Measurements from ENCODE around the gene ELN. TPM values are rescaled to one million over a fixed set of nuclear protein-coding genes. Genes with fewer than 3 reads are reported as not detected.
A peak's percentile ranks its signal among the peaks of the same experiment; 100 is the strongest.
"Not testable (repeated sequence)": the region's sequence is repeated elsewhere in the genome, so short reads cannot be mapped to it uniquely, and the experiment has no call there.

ELN gene
- total RNA-seq, 2 donors from 2014 or later = 10.3 to 15.0 TPM

DNA sequence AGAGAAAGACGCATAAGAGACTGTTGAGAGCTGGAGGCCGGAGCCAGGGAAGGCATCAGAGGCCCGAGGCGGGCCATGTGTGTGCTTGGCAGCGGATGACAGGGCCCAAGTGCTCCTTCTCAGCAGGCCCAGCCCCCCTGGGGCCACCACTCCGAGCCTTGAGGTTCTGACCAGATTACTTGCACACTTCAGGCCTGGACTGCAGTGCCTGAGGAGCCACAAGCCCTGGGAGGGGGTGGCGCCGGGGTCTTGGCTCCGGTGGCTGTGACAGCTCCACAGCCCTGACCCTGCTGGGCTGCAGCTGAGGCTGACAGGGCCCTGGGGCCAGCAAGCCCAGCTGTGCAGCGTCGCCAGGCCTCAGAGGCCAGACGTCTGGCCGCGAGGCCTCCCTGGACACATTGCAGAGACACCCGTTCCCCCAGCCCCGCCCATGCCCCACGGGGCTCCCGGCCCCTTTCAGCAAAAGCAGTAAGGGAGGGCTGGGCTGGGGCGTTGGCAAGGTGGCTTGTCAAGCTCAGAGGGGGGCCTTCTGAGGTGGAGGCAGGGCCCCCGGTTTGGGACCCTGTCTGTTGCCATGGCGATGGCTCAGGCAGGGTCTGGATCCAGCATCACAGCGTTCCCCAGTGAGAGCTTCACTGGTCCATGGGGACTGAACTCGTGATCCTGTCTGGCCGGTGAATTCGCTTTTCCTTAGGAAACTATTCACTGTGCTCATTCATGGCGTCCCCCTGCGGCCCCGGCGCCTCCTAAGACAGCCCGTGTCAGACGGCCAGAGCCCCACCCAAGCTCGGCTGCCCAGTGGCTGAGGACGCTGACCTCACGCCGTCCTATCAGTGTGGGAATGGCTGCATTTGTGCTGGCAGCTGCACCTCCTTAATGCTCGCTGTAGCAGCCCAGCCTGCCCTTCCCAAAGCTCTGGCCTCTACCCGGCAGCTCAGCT is 5.7 kb downstream of the ELN start:
- intact Hi-C loops (cut with DNase I, micrococcal nuclease) = no loop called here
- ATAC-seq (peak; percentile 52), DNase-seq (peak; percentile 33 to 45)

- peak; percentile 50 for ATAC-seq
- peak in 1 of 2 donors; percentile 58 for DNase-seq
- intact Hi-C loops (cut with DNase I, micrococcal nuclease) = no loop called here
Measured at GRCh38 chr7:74037609-74038008, 9.6 kb downstream of the ELN start.

- intact Hi-C loops (cut with DNase I, micrococcal nuclease) = no loop called here
- DNase-seq (peak in 1 of 2 donors; percentile 44), ATAC-seq (no peak)
Measured at GRCh38 chr7:74038194-74038961, 10.4 kb downstream of the ELN start.

DNA sequence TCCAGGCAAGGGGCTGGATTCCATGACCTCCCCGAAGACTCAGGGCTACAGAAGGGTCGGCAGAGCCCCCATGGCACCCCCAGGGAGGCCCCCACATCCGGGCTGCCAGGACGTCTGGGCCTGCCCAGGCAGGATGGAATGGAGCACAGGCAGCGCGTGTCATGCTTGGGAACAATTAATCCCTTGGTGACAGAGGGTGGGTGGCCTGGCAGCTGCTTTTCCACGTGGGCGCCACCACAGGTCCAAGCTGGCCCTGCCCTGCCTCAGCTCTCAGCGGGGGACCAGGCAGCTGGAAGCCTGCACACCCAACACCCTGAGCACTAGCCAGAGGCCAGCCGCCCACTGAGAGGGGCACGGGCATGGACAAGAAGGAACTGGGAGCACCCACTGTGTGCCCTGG is 11.4 kb downstream of the ELN start:
- no peak for ATAC-seq
- intact Hi-C loops (cut with DNase I, micrococcal nuclease) = no loop called here
- no peak for DNase-seq

GRCh38 chr7:74040101-74040790 is 12.3 kb downstream of the ELN start:
- no peak for DNase-seq
- intact Hi-C loops (cut with DNase I, micrococcal nuclease) = no loop called here
- no peak for ATAC-seq

DNA sequence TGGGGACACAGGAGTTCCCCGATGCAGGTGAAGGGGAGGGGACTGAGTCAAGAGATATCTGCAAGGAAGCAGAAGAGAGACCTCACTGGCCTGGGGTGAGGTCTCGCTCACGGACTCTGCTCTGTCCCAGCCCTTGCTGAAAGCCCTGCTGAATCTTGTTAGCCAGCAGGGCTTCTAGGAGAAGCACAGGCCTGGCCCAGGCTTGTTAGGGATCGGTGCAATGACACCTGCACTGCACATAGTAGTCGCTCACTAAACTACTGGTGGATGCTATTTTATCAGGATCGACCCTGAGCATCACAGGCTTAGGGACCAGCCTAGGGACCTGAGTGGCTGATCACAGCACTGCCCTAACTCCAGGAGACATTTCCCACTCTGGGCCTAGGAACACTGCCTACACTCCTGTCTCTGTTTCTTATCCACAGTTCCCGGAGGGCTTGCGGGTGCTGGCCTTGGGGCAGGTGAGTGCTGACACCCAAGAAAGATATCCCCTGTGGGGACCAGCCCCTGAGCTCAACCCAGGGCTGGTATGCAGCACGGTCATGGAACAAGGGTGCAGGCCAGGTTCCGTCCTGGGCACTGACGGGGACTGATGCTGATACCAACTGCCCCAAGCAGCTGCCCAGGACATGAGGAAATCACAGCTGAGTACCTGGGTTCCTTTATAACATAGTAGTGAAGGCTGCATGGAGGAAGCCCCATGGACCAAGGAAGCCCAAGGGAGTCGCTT is 13.0 kb downstream of the ELN start:
- intact Hi-C loops (cut with DNase I, micrococcal nuclease) = no loop called here
- no peak for DNase-seq
- ATAC-seq = no peak

GRCh38 chr7:74042746-74043522 is 15.0 kb downstream of the ELN start:
- DNase-seq (no peak), ATAC-seq (peak; percentile 42)
- intact Hi-C loops (cut with DNase I, micrococcal nuclease) = no loop called here

DNA sequence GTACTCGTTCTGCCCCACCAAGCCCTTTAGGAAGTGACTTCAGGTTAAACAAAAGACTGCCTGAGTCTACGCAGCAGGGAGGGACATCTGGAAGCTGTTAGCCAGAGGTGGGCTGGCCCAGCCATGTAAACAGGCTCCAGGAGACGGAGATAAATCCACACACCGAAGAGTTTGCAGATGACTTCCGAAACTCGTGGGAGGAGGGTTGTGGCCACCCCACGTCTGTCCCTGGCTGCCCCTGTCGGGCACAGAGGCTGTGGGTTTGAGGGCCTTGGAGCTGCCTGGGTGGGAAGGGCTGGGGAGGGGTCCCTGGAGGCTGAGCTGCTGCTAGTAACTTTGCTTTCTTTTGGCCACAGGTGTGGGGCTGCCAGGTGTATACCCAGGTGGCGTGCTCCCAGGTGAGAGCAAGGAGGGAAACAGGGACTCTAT is 15.6 kb downstream of the ELN start:
- intact Hi-C loops (cut with DNase I, micrococcal nuclease) = no loop called here
- DNase-seq = no peak
- ATAC-seq = peak; percentile 45

GRCh38 chr7:74044366-74045350 is 16.7 kb downstream of the ELN start:
- ATAC-seq = no peak
- DNase-seq = no peak
- intact Hi-C loops (cut with DNase I, micrococcal nuclease) = no loop called here

DNA sequence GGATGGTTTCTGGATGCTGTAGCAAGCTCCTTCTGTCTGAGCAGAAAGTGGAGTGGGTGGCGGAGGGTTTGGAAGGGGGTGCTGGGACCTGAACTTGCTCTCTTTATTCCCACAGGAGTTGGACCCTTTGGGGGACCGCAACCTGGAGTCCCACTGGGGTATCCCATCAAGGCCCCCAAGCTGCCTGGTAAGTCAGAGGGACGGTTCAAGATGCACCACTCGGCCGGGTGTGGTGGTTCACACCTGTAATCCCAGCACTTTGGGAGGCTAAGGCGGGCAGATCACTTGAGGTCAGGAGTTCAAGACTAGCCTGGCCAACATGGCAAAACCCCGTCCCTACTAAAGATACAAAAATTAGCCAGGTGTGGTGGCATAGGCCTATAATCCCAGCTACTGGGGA is 18.6 kb downstream of the ELN start:
- intact Hi-C loops (cut with DNase I, micrococcal nuclease); ATAC-seq; DNase-seq: not testable (repeated sequence)

DNA sequence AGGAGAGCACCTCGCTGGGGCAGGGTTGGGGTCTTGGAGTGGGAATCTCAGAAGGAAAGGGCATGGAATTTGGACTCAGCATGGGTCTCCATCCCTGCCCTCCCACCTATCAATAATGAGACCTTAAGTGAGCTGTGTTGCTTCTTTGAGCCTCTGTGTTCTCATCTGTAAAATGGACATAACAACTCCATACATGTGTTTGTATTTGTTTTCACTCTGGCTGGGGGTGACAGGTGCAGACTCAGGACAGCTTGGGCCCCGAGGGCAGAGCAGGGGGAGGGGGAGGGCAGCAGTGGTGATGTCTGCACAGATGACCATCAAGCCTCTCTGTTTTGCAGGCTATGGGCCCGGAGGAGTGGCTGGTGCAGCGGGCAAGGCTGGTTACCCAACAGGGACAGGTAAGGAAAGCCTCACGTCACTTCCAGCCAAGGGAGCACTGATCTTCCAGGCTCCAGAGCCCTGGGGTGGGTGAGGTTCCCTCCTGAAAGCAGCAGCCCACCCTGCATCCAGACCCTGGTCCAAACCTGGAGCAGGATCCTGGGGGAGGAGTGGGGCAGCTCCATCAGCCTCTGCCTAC is 19.9 kb downstream of the ELN start:
- ATAC-seq (no peak), DNase-seq (no peak)
- intact Hi-C loops (cut with DNase I, micrococcal nuclease) = no loop called here

GRCh38 chr7:74048999-74049599 is 21.1 kb downstream of the ELN start:
- intact Hi-C loops (cut with DNase I, micrococcal nuclease) = no loop called here
- ATAC-seq = no peak
- no peak for DNase-seq

- intact Hi-C loops (cut with DNase I, micrococcal nuclease) = no loop called here
- no peak for ATAC-seq
Measured at GRCh38 chr7:74049997-74050798, 22.2 kb downstream of the ELN start.

DNA sequence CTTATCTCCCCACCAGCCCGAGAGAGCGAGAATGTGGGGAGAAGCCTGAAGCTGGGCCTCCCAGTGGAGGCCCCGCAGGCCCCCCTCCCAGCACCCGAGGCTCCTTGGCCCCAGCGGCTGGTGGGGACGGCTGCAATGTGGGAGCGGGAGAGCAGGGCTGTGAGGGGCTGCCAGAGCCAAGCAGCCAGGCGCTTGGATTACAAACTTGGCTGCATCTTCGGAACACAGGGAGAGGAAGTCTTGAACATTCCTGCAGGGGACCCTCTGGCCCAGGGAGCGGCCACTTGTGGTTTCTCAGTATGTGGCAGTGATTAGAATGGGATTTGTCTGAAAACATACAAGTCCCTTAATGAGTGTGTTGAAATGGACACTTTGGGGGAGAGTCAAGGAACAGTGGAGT is 23.2 kb downstream of the ELN start:
- DNase-seq = no peak
- intact Hi-C loops (cut with DNase I, micrococcal nuclease) = no loop called here
- no peak for ATAC-seq

More at GRCh38 chr7:74049997-74050798, 22.2 kb downstream of the ELN start:
- DNase-seq = no peak
